CD4-positive, alpha-beta memory T cell (primary cell): Measurements from ENCODE around the gene APBB1IP. TPM values are rescaled to one million over a fixed set of nuclear protein-coding genes. Genes with fewer than 3 reads are reported as not detected.
"Not testable (repeated sequence)": the region's sequence is repeated elsewhere in the genome, so short reads cannot be mapped to it uniquely, and the experiment has no call there.

Experiments
- CTCF ChIA-PET: fragments of 350-600 bp; sonication (Branson Sonifier 250); formaldehyde crosslinking; loops from one replicate; lab custom pipeline; 2021; ENCODE audit warnings: inconsistent platforms; ENCODE audit not compliant: partially characterized antibody; lab: Charles Lee
- POLR2A ChIA-PET: fragments of 350-600 bp; sonication (Branson Sonifier 250); formaldehyde crosslinking; loops from one replicate; lab custom pipeline; 2021; ENCODE audit not compliant: partially characterized antibody; lab: Charles Lee
- DNase-seq, 5 donors: peaks; one replicate each; pipeline versions ENCODE4 v3.0.0 to v3.0.0-alpha.2; 2020 to 2022; ENCODE audit warnings: mixed read lengths in 1 of 5
- H3K27ac ChIP-seq: one replicate; pipeline ENCODE4 v1.7.0; 2013; ENCODE audit warnings: low read depth, low read length
- H3K27me3 ChIP-seq: 2 replicates; pipeline ENCODE4 v1.7.0; 2013; ENCODE audit warnings: mild to moderate bottlenecking, low read length, moderate library complexity; ENCODE audit not compliant: insufficient read depth
- H3K36me3 ChIP-seq: 2 replicates; pipeline ENCODE4 v1.7.0; 2013; ENCODE audit warnings: mild to moderate bottlenecking, low read length, moderate library complexity; ENCODE audit not compliant: insufficient read depth
- H3K4me1 ChIP-seq: 2 replicates; pipeline ENCODE4 v1.7.0; 2013; ENCODE audit warnings: mild to moderate bottlenecking, low read length, moderate library complexity; ENCODE audit not compliant: insufficient read depth
- H3K4me3 ChIP-seq, 2 donors: one replicate each; pipeline ENCODE4 v1.7.0; 2013; ENCODE audit warnings: low read length in 2 of 2, mild to moderate bottlenecking in 1 of 2
- H3K9me3 ChIP-seq, 2 donors: one replicate each; pipeline ENCODE4 v1.7.0; 2013; ENCODE audit warnings: low read length in 2 of 2, control low read depth in 1 of 2; ENCODE audit not compliant: control insufficient read depth in 1 of 2
- H3K27ac Mint-ChIP-seq, 7 donors: one replicate each; pipeline ENCODE4 v1.8.0; 2020 to 2021; ENCODE audit warnings: mixed read lengths in 7 of 7, mild to moderate bottlenecking in 6 of 7, inconsistent platforms in 3 of 7, moderate library complexity in 3 of 7
- H3K27me3 Mint-ChIP-seq, 2 donors: one replicate each; pipeline ENCODE4 v1.8.0; 2020 to 2021; ENCODE audit warnings: mixed read lengths in 2 of 2
- H3K36me3 Mint-ChIP-seq, 2 donors: one replicate each; pipeline ENCODE4 v1.8.0; 2020 to 2021; ENCODE audit warnings: mixed read lengths in 2 of 2, inconsistent platforms in 1 of 2, mild to moderate bottlenecking in 1 of 2
- H3K4me1 Mint-ChIP-seq, 4 donors: one replicate each; pipeline ENCODE4 v1.8.0; 2020 to 2021; ENCODE audit warnings: mixed read lengths in 4 of 4, mild to moderate bottlenecking in 1 of 4
- H3K4me3 Mint-ChIP-seq, 8 donors: one replicate each; pipeline ENCODE4 v1.8.0; 2020 to 2021; ENCODE audit warnings: mixed read lengths in 8 of 8, mild to moderate bottlenecking in 7 of 8, moderate library complexity in 6 of 8, inconsistent platforms in 3 of 8
- H3K9me3 Mint-ChIP-seq, 8 donors: one replicate each; pipeline ENCODE4 v1.8.0; 2020 to 2021; ENCODE audit warnings: mixed read lengths in 8 of 8, mild to moderate bottlenecking in 5 of 8, inconsistent platforms in 3 of 8, moderate library complexity in 1 of 8
- intact Hi-C: fragments of 100-400 bp; cut with micrococcal nuclease; formaldehyde crosslinking; loops from one replicate; pipeline ENCODE4 v1.15.1; 2023
- polyA plus RNA-seq, 2 donors: library from polyadenylated mRNA; unstranded; fragments of 300-500 nt; fragmentation: Illumina TruSeq; gene quantifications; one replicate each; pipeline ENCODE4 v1.2.3, GENCODE V29; 2021
- total RNA-seq, 2 experiments: library from RNA; stranded (reverse); gene quantifications; one replicate each; pipeline ENCODE4 v1.2.3, GENCODE V29; 2021

APBB1IP gene
- total and polyA plus RNA-seq, 4 experiments from 2014 or later: 30.6 to 106 (median 95.7) TPM

DNA sequence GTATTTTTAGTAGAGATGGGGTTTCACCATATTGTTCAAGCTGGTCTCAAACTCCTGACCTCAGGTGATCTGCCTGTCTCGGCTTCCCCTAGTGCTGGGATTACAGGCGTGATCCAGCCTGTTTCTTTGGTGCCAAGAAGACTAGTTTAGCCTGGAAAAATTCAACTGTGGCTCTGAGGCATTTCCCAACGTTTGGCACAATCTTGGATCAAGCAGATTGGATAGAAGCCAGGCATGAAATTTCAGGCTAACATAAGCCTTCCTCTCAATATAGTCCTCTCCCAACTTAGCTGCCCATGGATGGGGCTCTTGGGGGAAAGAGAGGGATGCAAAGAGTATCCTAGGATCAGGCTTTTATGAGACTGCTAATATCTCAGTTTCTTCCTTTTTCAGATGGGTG is 53.8 kb downstream of the APBB1IP start:
- Mint-ChIP-seq H3K27me3 (no peaks in the 10 kb centered on the region), H3K9me3 (no peaks in the 10 kb centered on the region), H3K4me1 (peaks cover 28 to 34% (median 31%) of the 10 kb centered on the region in 4 donors), H3K4me3 (no peak overlapping the region), H3K27ac (peak overlapping the region in 3 of 7 donors; percentile 47 to 76 (median 62)), H3K36me3 (peaks cover 46 to 60% of the 10 kb centered on the region in 2 donors)
- H3K9me3 ChIP-seq: no peaks in the 10 kb centered on the region
- ChIA-PET CTCF (interaction anchor here (1.6 kb wide), 1 partner anchor 11 kb away, joined by 3 read pairs; no protein-coding TSS in a partner anchor), POLR2A (no interaction called here)
- no peaks in the 10 kb centered on the region for H3K27me3 ChIP-seq
- intact Hi-C loops: no loop called here
- no peak overlapping the region for H3K27ac ChIP-seq
- no peak overlapping the region for H3K4me3 ChIP-seq
- DNase-seq: no peak
- H3K4me1 ChIP-seq: peaks cover 32% of the 10 kb centered on the region
- peaks cover 33% of the 10 kb centered on the region for H3K36me3 ChIP-seq

DNA sequence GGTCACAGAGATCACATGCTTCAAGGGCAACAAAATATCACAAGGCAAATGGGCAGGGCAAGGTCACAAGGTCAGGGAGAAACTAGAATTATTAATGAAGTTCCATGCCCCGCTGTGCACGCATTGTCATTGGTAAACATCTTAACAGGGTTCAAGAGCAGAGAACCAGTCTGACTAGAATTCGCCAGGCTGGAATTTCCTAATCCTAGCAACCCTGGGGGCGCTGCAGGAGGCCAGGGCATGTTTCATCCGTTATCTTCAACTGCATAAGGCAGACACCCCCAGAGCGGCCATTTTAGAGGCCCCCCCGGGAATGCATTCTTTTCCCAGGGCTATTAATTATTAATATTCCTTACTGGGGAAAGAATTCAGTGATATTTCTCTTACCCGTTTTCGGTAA is 54.6 kb downstream of the APBB1IP start:
- intact Hi-C loops, H3K4me3 ChIP-seq, POLR2A ChIA-PET, H3K9me3 Mint-ChIP-seq, H3K27me3 ChIP-seq, H3K4me3 Mint-ChIP-seq, H3K27me3 Mint-ChIP-seq, DNase-seq, H3K27ac ChIP-seq, H3K9me3 ChIP-seq: not testable (repeated sequence)
- CTCF ChIA-PET: interaction anchor here (2.7 kb wide), 1 partner anchor 10 kb away, joined by 12 read pairs; no protein-coding TSS in a partner anchor
- H3K27ac Mint-ChIP-seq: peak overlapping the region in 4 of 7 donors; percentile 47 to 68 (median 55)
- Histone ChIP-seq H3K4me1 (peaks cover 25% of the 10 kb centered on the region), H3K36me3 (peaks cover 33% of the 10 kb centered on the region)
- H3K4me1 Mint-ChIP-seq: peaks cover 21 to 26% (median 23%) of the 10 kb centered on the region in 4 donors
- peaks cover 46 to 56% of the 10 kb centered on the region in 2 donors for H3K36me3 Mint-ChIP-seq

DNA sequence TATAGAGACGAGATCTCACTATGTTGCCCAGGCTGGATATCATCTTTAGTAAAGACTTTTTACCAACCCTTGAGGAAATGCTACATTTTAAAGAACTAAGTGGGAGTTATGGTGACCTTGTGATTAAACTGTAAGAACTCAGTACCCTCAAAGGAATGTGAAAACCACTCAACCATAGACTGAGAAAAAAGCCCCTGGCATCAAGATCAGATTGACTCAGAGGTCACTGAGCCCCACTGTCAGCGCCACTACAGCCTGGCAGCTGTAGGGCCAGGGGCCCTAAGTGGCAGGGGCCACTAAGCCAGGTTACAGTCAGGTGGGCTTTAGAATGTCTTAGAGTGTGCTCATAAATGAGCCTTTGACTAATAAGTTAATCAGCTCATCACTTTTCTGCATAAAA is 55.9 kb downstream of the APBB1IP start:
- Mint-ChIP-seq H3K27me3 (no peaks in the 10 kb centered on the region), H3K36me3 (peaks cover 48 to 61% of the 10 kb centered on the region in 2 donors), H3K4me1 (peaks cover 12 to 17% (median 13%) of the 10 kb centered on the region in 4 donors), H3K9me3 (no peaks in the 10 kb centered on the region), H3K27ac (peak overlapping the region in 1 of 7 donors; percentile 30), H3K4me3 (no peak overlapping the region)
- CTCF ChIA-PET: interaction anchor here (0.6 to 2.7 kb wide), 4 partner anchors 9 to 26 kb away, joined by 3 to 12 read pairs (median 4); no protein-coding TSS in a partner anchor
- Histone ChIP-seq H3K4me1 (peaks cover 12% of the 10 kb centered on the region), H3K27ac (no peak overlapping the region), H3K27me3 (no peaks in the 10 kb centered on the region), H3K4me3 (no peak overlapping the region), H3K9me3 (no peaks in the 10 kb centered on the region), H3K36me3 (peaks cover 43% of the 10 kb centered on the region)
- POLR2A ChIA-PET: interaction anchor here (0.9 to 1.0 kb wide), 3 partner anchors 10 to 52 kb away, joined by 3 read pairs; no protein-coding TSS in a partner anchor
- DNase-seq: no peak
- intact Hi-C loops: no loop called here

DNA sequence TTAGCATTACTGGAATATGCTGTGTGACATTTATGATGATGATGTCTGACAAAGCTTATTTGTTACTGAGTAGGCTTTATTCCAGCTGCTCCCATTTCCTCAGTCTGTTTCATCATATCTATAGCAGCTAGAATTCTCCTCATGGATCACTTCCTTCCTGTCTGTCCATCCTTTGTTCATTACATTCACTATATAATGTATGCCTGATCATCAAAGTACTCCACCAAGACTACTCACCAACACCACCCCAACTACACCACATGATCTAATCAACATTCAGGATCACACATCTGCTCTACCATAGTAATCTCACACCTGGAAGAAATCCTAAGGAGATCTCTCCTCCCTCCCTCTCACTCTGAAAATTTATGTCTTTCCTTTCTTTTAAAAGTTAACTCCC is 61.3 kb downstream of the APBB1IP start:
- CTCF ChIA-PET: interaction anchor here (5.8 kb wide), 1 partner anchor 165 kb away, joined by 38 read pairs; no protein-coding TSS in a partner anchor

DNA sequence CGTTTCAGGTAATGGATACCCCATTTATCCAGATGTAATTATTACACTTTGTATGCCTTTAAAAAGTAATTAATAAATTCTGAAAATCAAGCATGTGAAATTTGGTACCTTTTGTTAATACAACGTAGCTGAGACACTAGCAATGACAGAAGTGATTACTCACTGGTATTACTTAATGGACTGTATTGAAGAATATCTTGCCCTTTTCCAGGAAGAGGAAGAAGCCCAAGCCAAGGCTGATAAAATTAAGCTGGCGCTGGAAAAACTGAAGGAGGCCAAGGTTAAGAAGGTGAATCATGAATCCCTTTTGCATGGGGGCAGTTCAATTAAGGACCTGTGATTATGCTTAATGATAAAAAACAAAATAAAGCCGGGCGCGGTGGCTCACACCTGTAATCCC is 64.8 kb downstream of the APBB1IP start:
- Mint-ChIP-seq H3K9me3 (peaks cover 0 to 2% (median 0%) of the 10 kb centered on the region in 8 donors), H3K4me3 (no peak overlapping the region), H3K36me3 (peaks cover 72 to 75% of the 10 kb centered on the region in 2 donors), H3K27me3 (no peaks in the 10 kb centered on the region), H3K27ac (peak overlapping the region in 3 of 7 donors; percentile 13 to 30 (median 23)), H3K4me1 (peaks cover 8 to 34% (median 21%) of the 10 kb centered on the region in 4 donors)
- intact Hi-C loops: no loop called here
- Histone ChIP-seq H3K4me1 (no peaks in the 10 kb centered on the region), H3K9me3 (no peaks in the 10 kb centered on the region), H3K36me3 (peaks cover 65% of the 10 kb centered on the region), H3K4me3 (no peak overlapping the region), H3K27me3 (no peaks in the 10 kb centered on the region), H3K27ac (no peak overlapping the region)
- POLR2A ChIA-PET: interaction anchor here (1.2 to 1.9 kb wide), 2 partner anchors 54 to 63 kb away, joined by 3 to 14 read pairs; no protein-coding TSS in a partner anchor
- CTCF ChIA-PET: interaction anchor here (0.9 to 5.8 kb wide), 18 partner anchors 9 to 169 kb away, joined by 3 to 38 read pairs (median 6); partner anchors contain the start of gene APBB1IP
- DNase-seq: no peak

More for the DNA sequence above, 61.3 kb downstream of the APBB1IP start:
- Mint-ChIP-seq H3K27ac (peak overlapping the region in 6 of 7 donors; percentile 2 to 82 (median 74)), H3K27me3 (no peaks in the 10 kb centered on the region), H3K9me3 (no peaks in the 10 kb centered on the region), H3K36me3 (peaks cover 58 to 71% of the 10 kb centered on the region in 2 donors), H3K4me1 (peaks cover 4 to 30% (median 16%) of the 10 kb centered on the region in 4 donors), H3K4me3 (no peak overlapping the region)
- Histone ChIP-seq H3K27me3 (no peaks in the 10 kb centered on the region), H3K9me3 (no peaks in the 10 kb centered on the region), H3K4me3 (no peak overlapping the region), H3K36me3 (peaks cover 54% of the 10 kb centered on the region), H3K4me1 (no peaks in the 10 kb centered on the region), H3K27ac (no peak overlapping the region)
- POLR2A ChIA-PET: interaction anchor here (3.1 kb wide), 1 partner anchor 61 kb away, joined by 11 read pairs; the partner anchor contains the start of gene APBB1IP
- DNase-seq: no peak
- intact Hi-C loops: no loop called here

DNA sequence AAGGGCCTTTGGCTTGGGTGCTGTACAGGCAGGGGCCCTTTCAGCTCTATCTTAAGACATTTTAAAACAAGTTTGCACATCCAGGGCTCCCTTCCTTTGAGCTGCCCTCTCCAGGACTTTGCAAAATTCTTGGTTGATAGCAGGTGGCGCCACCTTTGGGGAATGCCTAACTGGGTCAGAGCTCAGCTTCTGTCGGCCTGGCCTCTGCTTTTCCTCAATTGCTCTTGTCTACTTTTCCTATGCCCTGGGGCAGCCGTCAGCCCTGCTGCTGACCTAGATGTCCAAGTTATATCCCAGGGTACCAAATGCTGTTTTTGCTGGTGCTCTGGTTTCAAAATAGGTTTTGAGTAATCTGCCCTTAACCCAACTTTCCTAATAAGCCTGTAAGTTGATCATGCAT is 65.8 kb downstream of the APBB1IP start:
- peaks cover 0 to 2% (median 0%) of the 10 kb centered on the region in 8 donors for H3K9me3 Mint-ChIP-seq
- H3K27ac Mint-ChIP-seq: peak overlapping the region; percentile 10 to 85 (median 66)
- peaks cover 8 to 34% (median 20%) of the 10 kb centered on the region in 4 donors for H3K4me1 Mint-ChIP-seq
- peaks cover 69 to 73% of the 10 kb centered on the region in 2 donors for H3K36me3 Mint-ChIP-seq
- Histone ChIP-seq H3K9me3 (no peaks in the 10 kb centered on the region), H3K27me3 (no peaks in the 10 kb centered on the region), H3K27ac (no peak overlapping the region), H3K4me1 (no peaks in the 10 kb centered on the region), H3K36me3 (peaks cover 56% of the 10 kb centered on the region), H3K4me3 (no peak overlapping the region)
- H3K27me3 Mint-ChIP-seq: no peaks in the 10 kb centered on the region
- CTCF ChIA-PET: interaction anchor here (0.7 to 5.8 kb wide), 25 partner anchors 9 to 169 kb away, joined by 3 to 38 read pairs (median 5); partner anchors contain the start of gene APBB1IP
- POLR2A ChIA-PET: interaction anchor here (0.6 to 1.9 kb wide), 4 partner anchors 28 to 64 kb away, joined by 3 to 14 read pairs (median 3); no protein-coding TSS in a partner anchor
- H3K4me3 Mint-ChIP-seq: no peak overlapping the region
- no peak for DNase-seq
- intact Hi-C loops: no loop called here

DNA sequence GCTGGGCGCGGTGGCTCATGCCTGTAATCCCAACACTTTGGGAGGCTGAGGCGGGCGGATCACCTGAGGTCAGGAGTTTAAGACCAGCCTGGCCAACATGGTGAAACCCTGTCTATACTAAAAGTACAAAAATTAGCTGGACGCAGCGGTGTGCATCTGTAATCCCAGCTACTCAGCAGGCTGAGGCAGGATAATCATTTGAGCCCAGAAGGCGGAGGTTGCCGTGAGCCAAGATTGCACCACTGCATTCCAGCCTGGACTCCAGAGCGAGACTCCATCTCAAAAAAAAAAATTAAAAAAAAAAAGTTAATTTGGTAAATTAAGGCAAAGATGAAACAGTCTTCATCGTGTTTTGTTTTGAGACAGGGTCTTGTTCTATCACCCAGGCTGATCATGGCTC is 66.3 kb downstream of the APBB1IP start:
- H3K4me1 ChIP-seq, H3K9me3 Mint-ChIP-seq, DNase-seq, H3K27ac ChIP-seq, H3K27me3 ChIP-seq, H3K9me3 ChIP-seq, H3K27ac Mint-ChIP-seq, H3K27me3 Mint-ChIP-seq, intact Hi-C loops, H3K4me3 Mint-ChIP-seq, H3K4me3 ChIP-seq: not testable (repeated sequence)
- ChIA-PET POLR2A (interaction anchor here (0.6 to 1.9 kb wide), 3 partner anchors 29 to 64 kb away, joined by 3 to 14 read pairs (median 3); no protein-coding TSS in a partner anchor), CTCF (interaction anchor here (0.7 to 5.8 kb wide), 19 partner anchors 9 to 170 kb away, joined by 3 to 38 read pairs (median 5); partner anchors contain the start of gene APBB1IP)
- peaks cover 8 to 33% (median 19%) of the 10 kb centered on the region in 4 donors for H3K4me1 Mint-ChIP-seq
- peaks cover 53% of the 10 kb centered on the region for H3K36me3 ChIP-seq
- peaks cover 72 to 77% of the 10 kb centered on the region in 2 donors for H3K36me3 Mint-ChIP-seq
